ENCODE results near the gene ARHGAP24. TPM values are rescaled to one million over a fixed set of nuclear protein-coding genes. Genes with fewer than 3 reads are reported as not detected.

The ARHGAP24 gene
- total RNA-seq, 1 experiment from 2014 or later: 17.4 TPM

DNA sequence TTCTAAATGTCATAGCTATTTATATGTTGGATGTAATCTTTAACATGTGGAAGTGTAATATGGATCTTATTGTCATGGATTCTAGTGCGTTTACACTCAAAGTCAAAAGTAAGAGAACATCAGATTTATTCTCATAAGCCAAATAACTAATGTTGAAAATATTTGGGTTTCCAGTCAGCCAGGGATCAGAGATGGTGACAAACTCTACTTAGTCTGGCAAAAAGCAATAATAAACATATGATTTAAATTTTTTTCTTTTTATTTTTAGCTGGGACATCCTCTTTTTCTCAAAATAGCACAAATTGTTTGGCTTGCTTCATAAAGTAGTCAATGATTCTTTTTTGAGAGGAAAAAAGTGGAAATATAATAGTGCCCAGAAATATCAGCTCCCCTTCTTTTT, 392.3 kb downstream of the ARHGAP24 start:
- intact Hi-C loops (cut with micrococcal nuclease; ENCODE audit: unreplicated experiment): no loop called here
- Histone ChIP-seq H3K36me3 (ENCODE audit: control insufficient read depth, insufficient read depth, low read length) (no peaks in the 10 kb centered on the region), H3K27ac (ENCODE audit: low read length) (no peak overlapping the region), H3K9me3 (ENCODE audit: control insufficient read depth, insufficient read depth, low read depth, low read length) (no peaks in the 10 kb centered on the region), H3K27me3 (ENCODE audit: control insufficient read depth, insufficient read depth, low read length) (no peaks in the 10 kb centered on the region), H3K4me1 (ENCODE audit: control insufficient read depth, insufficient read depth, low read length) (peaks cover 2% of the 10 kb centered on the region; the same call in 1 of the 2 replicates), H3K4me3 (ENCODE audit: low read depth in 2 of 2, low read length in 2 of 2) (no peak overlapping the region)
- TF ChIP-seq POLR2AphosphoS5 (IDR thresholded peaks at IDR 0.05; ENCODE audit: low read depth, low read length): no peak
- TF ChIP-seq, protein P1, sequence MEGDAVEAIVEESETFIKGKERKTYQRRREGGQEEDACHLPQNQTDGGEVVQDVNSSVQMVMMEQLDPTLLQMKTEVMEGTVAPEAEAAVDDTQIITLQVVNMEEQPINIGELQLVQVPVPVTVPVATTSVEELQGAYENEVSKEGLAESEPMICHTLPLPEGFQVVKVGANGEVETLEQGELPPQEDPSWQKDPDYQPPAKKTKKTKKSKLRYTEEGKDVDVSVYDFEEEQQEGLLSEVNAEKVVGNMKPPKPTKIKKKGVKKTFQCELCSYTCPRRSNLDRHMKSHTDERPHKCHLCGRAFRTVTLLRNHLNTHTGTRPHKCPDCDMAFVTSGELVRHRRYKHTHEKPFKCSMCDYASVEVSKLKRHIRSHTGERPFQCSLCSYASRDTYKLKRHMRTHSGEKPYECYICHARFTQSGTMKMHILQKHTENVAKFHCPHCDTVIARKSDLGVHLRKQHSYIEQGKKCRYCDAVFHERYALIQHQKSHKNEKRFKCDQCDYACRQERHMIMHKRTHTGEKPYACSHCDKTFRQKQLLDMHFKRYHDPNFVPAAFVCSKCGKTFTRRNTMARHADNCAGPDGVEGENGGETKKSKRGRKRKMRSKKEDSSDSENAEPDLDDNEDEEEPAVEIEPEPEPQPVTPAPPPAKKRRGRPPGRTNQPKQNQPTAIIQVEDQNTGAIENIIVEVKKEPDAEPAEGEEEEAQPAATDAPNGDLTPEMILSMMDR (IDR thresholded peaks at IDR 0.05): no peak
- TF ChIP-seq TCF7L2 (IDR thresholded peaks at IDR 0.05; ENCODE audit: low read depth, low read length): no peak
- TF ChIP-seq SIN3A (IDR thresholded peaks at IDR 0.05; ENCODE audit: borderline replicate concordance, insufficient read depth, low read depth, low read length): no peak
- TF ChIP-seq, protein P2, sequence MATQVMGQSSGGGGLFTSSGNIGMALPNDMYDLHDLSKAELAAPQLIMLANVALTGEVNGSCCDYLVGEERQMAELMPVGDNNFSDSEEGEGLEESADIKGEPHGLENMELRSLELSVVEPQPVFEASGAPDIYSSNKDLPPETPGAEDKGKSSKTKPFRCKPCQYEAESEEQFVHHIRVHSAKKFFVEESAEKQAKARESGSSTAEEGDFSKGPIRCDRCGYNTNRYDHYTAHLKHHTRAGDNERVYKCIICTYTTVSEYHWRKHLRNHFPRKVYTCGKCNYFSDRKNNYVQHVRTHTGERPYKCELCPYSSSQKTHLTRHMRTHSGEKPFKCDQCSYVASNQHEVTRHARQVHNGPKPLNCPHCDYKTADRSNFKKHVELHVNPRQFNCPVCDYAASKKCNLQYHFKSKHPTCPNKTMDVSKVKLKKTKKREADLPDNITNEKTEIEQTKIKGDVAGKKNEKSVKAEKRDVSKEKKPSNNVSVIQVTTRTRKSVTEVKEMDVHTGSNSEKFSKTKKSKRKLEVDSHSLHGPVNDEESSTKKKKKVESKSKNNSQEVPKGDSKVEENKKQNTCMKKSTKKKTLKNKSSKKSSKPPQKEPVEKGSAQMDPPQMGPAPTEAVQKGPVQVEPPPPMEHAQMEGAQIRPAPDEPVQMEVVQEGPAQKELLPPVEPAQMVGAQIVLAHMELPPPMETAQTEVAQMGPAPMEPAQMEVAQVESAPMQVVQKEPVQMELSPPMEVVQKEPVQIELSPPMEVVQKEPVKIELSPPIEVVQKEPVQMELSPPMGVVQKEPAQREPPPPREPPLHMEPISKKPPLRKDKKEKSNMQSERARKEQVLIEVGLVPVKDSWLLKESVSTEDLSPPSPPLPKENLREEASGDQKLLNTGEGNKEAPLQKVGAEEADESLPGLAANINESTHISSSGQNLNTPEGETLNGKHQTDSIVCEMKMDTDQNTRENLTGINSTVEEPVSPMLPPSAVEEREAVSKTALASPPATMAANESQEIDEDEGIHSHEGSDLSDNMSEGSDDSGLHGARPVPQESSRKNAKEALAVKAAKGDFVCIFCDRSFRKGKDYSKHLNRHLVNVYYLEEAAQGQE (IDR thresholded peaks at IDR 0.05; ENCODE audit: insufficient read depth in 1 of 2, low read depth in 2 of 2, low read length in 1 of 2): no peak
- in situ Hi-C loops (cut with HindIII; ENCODE audit: low pct_unique_long_range_greater_than_20kb, low sequenced_read_pairs): no loop called here
- ATAC-seq: no peak
- no TSS peak for BruUV-seq (replicated peaks)
- POLR2A ChIA-PET: no interaction called here
- CTCF ChIA-PET: no interaction called here
- no peak for DNase-seq (ENCODE audit: low read depth, low spot score)

DNA sequence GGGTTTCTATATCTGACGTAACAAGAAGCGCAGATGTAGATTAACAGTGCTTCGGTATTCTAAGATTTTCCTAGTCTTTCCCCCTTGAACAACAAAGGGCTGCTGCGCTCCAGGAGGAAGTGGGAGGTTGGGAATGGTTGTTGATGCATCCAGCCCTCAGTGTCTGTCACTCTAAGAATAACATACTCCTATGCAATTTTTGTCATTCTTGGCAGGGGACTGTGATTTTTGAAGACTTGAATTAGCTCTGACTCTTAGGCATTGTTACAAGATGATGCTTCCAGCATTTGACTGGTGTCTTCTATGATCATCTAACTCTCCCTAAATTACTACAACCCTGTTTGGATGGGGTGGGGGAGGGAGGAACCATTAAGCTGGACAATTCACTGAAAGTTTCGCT, 394.2 kb downstream of the ARHGAP24 start:
- H3K4me1 ChIP-seq (ENCODE audit: control insufficient read depth, insufficient read depth, low read length): peaks cover 2% of the 10 kb centered on the region; the same call in 1 of the 2 replicates
- in situ Hi-C loops (cut with HindIII; ENCODE audit: low pct_unique_long_range_greater_than_20kb, low sequenced_read_pairs): no loop called here

More for the DNA sequence above, 394.2 kb downstream of the ARHGAP24 start:
- Histone ChIP-seq H3K9me3 (ENCODE audit: control insufficient read depth, insufficient read depth, low read depth, low read length) (no peaks in the 10 kb centered on the region), H3K36me3 (ENCODE audit: control insufficient read depth, insufficient read depth, low read length) (no peaks in the 10 kb centered on the region), H3K4me3 (ENCODE audit: low read depth in 2 of 2, low read length in 2 of 2) (no peak overlapping the region), H3K27me3 (ENCODE audit: control insufficient read depth, insufficient read depth, low read length) (no peaks in the 10 kb centered on the region), H3K27ac (ENCODE audit: low read length) (no peak overlapping the region)
- TF ChIP-seq SIN3A (IDR thresholded peaks at IDR 0.05; ENCODE audit: borderline replicate concordance, insufficient read depth, low read depth, low read length) (no peak), TCF7L2 (IDR thresholded peaks at IDR 0.05; ENCODE audit: low read depth, low read length) (no peak), POLR2AphosphoS5 (IDR thresholded peaks at IDR 0.05; ENCODE audit: low read depth, low read length) (no peak)
- TF ChIP-seq, protein P1 (IDR thresholded peaks at IDR 0.05): no peak
- TF ChIP-seq, protein P2 (IDR thresholded peaks at IDR 0.05; ENCODE audit: insufficient read depth in 1 of 2, low read depth in 2 of 2, low read length in 1 of 2): no peak
- DNase-seq (ENCODE audit: low read depth, low spot score) (no peak), ATAC-seq (no peak)
- ChIA-PET POLR2A (no interaction called here), CTCF (interaction anchor here (0.7 kb wide), 1 partner anchor 716 kb away, joined by 4 read pairs; no protein-coding TSS in a partner anchor)
- no TSS peak for BruUV-seq (replicated peaks)
- intact Hi-C loops (cut with micrococcal nuclease; ENCODE audit: unreplicated experiment): no loop called here
